Neutrophil (primary cell): Measurements from ENCODE around the gene ARHGAP25.

Experiments
- H3K27ac ChIP-seq: fragments of 200-600 bp; sonication (generic); 2 replicates; pipeline ENCODE4 v1.5.1; 2016; ENCODE audit warnings: mild to moderate bottlenecking, moderate library complexity
- H3K27me3 ChIP-seq: fragments of 200-600 bp; sonication (generic); 2 replicates; pipeline ENCODE4 v1.6.0; 2016; ENCODE audit warnings: mild to moderate bottlenecking
- H3K36me3 ChIP-seq: fragments of 200-600 bp; sonication (generic); 2 replicates; pipeline ENCODE4 v1.5.1; 2017
- H3K4me1 ChIP-seq, 2 experiments: fragments of 200-600 bp in 1 of 2; sonication (generic) in 1 of 2; 1 replicate in 1 of 2; 2 replicates in 1 of 2; pipeline versions ENCODE4 v1.5.1 to v1.6.1; 2013 to 2016; ENCODE audit warnings: low read depth in 1 of 2, low read length in 1 of 2, mild to moderate bottlenecking in 1 of 2, moderate library complexity in 1 of 2; ENCODE audit not compliant: control insufficient read depth in 1 of 2, insufficient read depth in 1 of 2
- H3K4me3 ChIP-seq, 2 experiments: fragments of 200-600 bp in 1 of 2; sonication (generic) in 1 of 2; 1 replicate in 1 of 2; 2 replicates in 1 of 2; pipeline ENCODE4 v1.5.1; 2013 to 2016; ENCODE audit warnings: low read depth in 1 of 2, low read length in 1 of 2, mild to moderate bottlenecking in 1 of 2, moderate library complexity in 1 of 2
- H3K9me3 ChIP-seq: fragments of 200-600 bp; sonication (generic); 2 replicates; pipeline ENCODE4 v1.5.1; 2016
- CTCF ChIP-seq: fragments of 200-600 bp; sonication (generic); IDR thresholded peaks from 2 replicates; pipeline ENCODE4 v1.5.1; 2016; ENCODE audit warnings: antibody characterized with exemption

The ARHGAP25 gene

GRCh38 chr2:68726608-68727367, 7.8 kb upstream of the ARHGAP25 start:
- H3K27me3 ChIP-seq = no peaks in the 10 kb centered on the region
- H3K4me1 ChIP-seq = peaks cover 18 to 22% of the 10 kb centered on the region in 2 experiments
- peak overlapping the region; percentile 2 for H3K27ac ChIP-seq
- no peaks in the 10 kb centered on the region for H3K9me3 ChIP-seq
- peak overlapping the region; percentile 34 to 35 for H3K4me3 ChIP-seq
- H3K36me3 ChIP-seq = no peaks in the 10 kb centered on the region
- no peak for TF ChIP-seq CTCF

GRCh38 chr2:68727683-68728375, 6.8 kb upstream of the ARHGAP25 start:
- H3K4me1 ChIP-seq = peaks cover 28 to 33% of the 10 kb centered on the region in 2 experiments
- no peaks in the 10 kb centered on the region for H3K9me3 ChIP-seq
- peak overlapping the region; percentile 2 for H3K27ac ChIP-seq
- no peaks in the 10 kb centered on the region for H3K27me3 ChIP-seq
- no peak for TF ChIP-seq CTCF
- H3K4me3 ChIP-seq = no peak overlapping the region
- H3K36me3 ChIP-seq = no peaks in the 10 kb centered on the region

GRCh38 chr2:68730828-68731227, 3.8 kb upstream of the ARHGAP25 start:
- H3K4me1 ChIP-seq = peaks cover 57 to 61% of the 10 kb centered on the region in 2 experiments
- no peak overlapping the region for H3K4me3 ChIP-seq
- peak overlapping the region; percentile 91 for H3K27ac ChIP-seq
- no peak for TF ChIP-seq CTCF
- H3K27me3 ChIP-seq = no peaks in the 10 kb centered on the region
- no peaks in the 10 kb centered on the region for H3K36me3 ChIP-seq
- H3K9me3 ChIP-seq = no peaks in the 10 kb centered on the region

GRCh38 chr2:68732036-68732932, 2.3 kb upstream of the ARHGAP25 start:
- no peak overlapping the region for H3K4me3 ChIP-seq
- peak overlapping the region; percentile 91 for H3K27ac ChIP-seq
- no peaks in the 10 kb centered on the region for H3K9me3 ChIP-seq
- no peaks in the 10 kb centered on the region for H3K36me3 ChIP-seq
- H3K4me1 ChIP-seq = peaks cover 60 to 64% of the 10 kb centered on the region in 2 experiments
- H3K27me3 ChIP-seq = no peaks in the 10 kb centered on the region
- no peak for TF ChIP-seq CTCF

GRCh38 chr2:68733365-68733764, 1.2 kb upstream of the ARHGAP25 start:
- H3K4me1 ChIP-seq = peaks cover 69% of the 10 kb centered on the region in 2 experiments
- H3K27ac ChIP-seq = peak overlapping the region; percentile 91
- no peaks in the 10 kb centered on the region for H3K9me3 ChIP-seq
- H3K27me3 ChIP-seq = no peaks in the 10 kb centered on the region
- TF ChIP-seq CTCF = no peak
- no peaks in the 10 kb centered on the region for H3K36me3 ChIP-seq
- no peak overlapping the region for H3K4me3 ChIP-seq
